Right lobe of liver (tissue), 4 donors: Measurements from ENCODE around the gene CNTNAP5.

Source experiments
- CTCF ChIP-seq, 4 donors: fragments of 200-600 bp in 3 of 4; fragments of 450-650 bp in 1 of 4; IDR thresholded peaks; one replicate each; pipeline versions ENCODE4 v1.5.1 to v1.8.0; 2016 to 2022; ENCODE audit warnings: antibody characterized with exemption in 4 of 4, mild to moderate bottlenecking in 2 of 4
- POLR2A ChIP-seq: fragments of 450-650 bp; IDR thresholded peaks from one replicate; pipeline ENCODE4 v1.6.1; 2017; ENCODE audit warnings: antibody characterized with exemption, mild to moderate bottlenecking
- donor health status: DM: no; HTN: no; CAD: no.
- donor health status: DM: no; HTN: no; CAD: no.
- donor health status: DM: no; HTN: yes; CAD: no.

- TF ChIP-seq POLR2A (no peak), CTCF (IDR thresholded peaks at IDR 0.05) (no peak)
These were observed 184.4 kb downstream of the CNTNAP5 start for GRCh38 chr2:124209441-124209840.
